Thoracic aorta (tissue), 2 donors: Measurements from ENCODE around the gene RAB31. TPM values are rescaled to one million over a fixed set of nuclear protein-coding genes. Genes with fewer than 3 reads are reported as not detected.

Experiments
- ATAC-seq: fragments of 150-250 bp; one replicate; pipeline ENCODE4 v1.8.0; 2017; ENCODE audit warnings: low read depth; ENCODE audit not compliant: insufficient number of reproducible peaks, low FRiP score
- DNase-seq: peaks from one replicate; pipeline ENCODE4 v3.0.0-alpha.2; 2020; ENCODE audit warnings: low spot score
- H3K27ac ChIP-seq, 2 donors: fragments of 200-600 bp; sonication (generic); 1 replicate in 1 of 2; 2 replicates in 1 of 2; pipeline ENCODE4 v1.5.1; 2016; ENCODE audit warnings: mild to moderate bottlenecking in 2 of 2, moderate library complexity in 2 of 2
- H3K27me3 ChIP-seq: fragments of 200-600 bp; sonication (generic); replicated peaks from 2 replicates; pipeline ENCODE4 v1.6.0; 2016; ENCODE audit warnings: mild to moderate bottlenecking; ENCODE audit not compliant: insufficient read depth
- H3K36me3 ChIP-seq: fragments of 200-600 bp; sonication (generic); one replicate; pipeline ENCODE4 v1.5.1; 2016
- H3K4me1 ChIP-seq, 2 donors: fragments of 200-600 bp; sonication (generic); 1 replicate in 1 of 2; 2 replicates in 1 of 2; pipeline versions ENCODE4 v1.5.1 to v1.6.0; 2016; ENCODE audit warnings: low read depth in 2 of 2, mild to moderate bottlenecking in 1 of 2; ENCODE audit not compliant: control insufficient read depth in 1 of 2
- H3K4me3 ChIP-seq: fragments of 200-600 bp; sonication (generic); 2 replicates; pipeline ENCODE4 v1.5.1; 2016; ENCODE audit warnings: mild to moderate bottlenecking
- H3K9me3 ChIP-seq: fragments of 200-600 bp; sonication (generic); 2 replicates; pipeline ENCODE4 v1.5.1; 2016
- CTCF ChIP-seq: fragments of 200-600 bp; sonication (generic); IDR thresholded peaks from one replicate; pipeline ENCODE4 v1.5.1; 2019; ENCODE audit warnings: antibody characterized with exemption
- total RNA-seq, 2 donors: library from RNA; depleted of rRNA; stranded (reverse); fragments of >200 nt; gene quantifications; one replicate each; pipeline versions ENCODE4 v1.1.0 to v1.2.3, GENCODE V29; 2016

RAB31 gene
- total RNA-seq, 2 donors from 2014 or later: 92.9 to 110 TPM

GRCh38 chr18:9905401-9905922 lies 197.4 kb downstream of the RAB31 start:
- no peaks in the 10 kb centered on the region for H3K27me3 ChIP-seq
- DNase-seq: no peak
- no peaks in the 10 kb centered on the region for H3K4me1 ChIP-seq
- H3K36me3 ChIP-seq: no peaks in the 10 kb centered on the region
- no peak for ATAC-seq
- no peak overlapping the region for H3K27ac ChIP-seq
- no peak overlapping the region for H3K4me3 ChIP-seq
- H3K9me3 ChIP-seq: no peaks in the 10 kb centered on the region
- no peak for TF ChIP-seq CTCF

- DNase-seq: no peak
- ATAC-seq: no peak
- H3K27ac ChIP-seq: no peak overlapping the region
- no peaks in the 10 kb centered on the region for H3K36me3 ChIP-seq
- no peaks in the 10 kb centered on the region for H3K27me3 ChIP-seq
- TF ChIP-seq CTCF: no peak
- H3K4me1 ChIP-seq: no peaks in the 10 kb centered on the region
- no peaks in the 10 kb centered on the region for H3K9me3 ChIP-seq
- H3K4me3 ChIP-seq: no peak overlapping the region
Measured at GRCh38 chr18:9906481-9906880, 198.4 kb downstream of the RAB31 start.

- Histone ChIP-seq H3K9me3 (no peaks in the 10 kb centered on the region), H3K27me3 (no peaks in the 10 kb centered on the region), H3K4me1 (peaks cover 0 to 3% of the 10 kb centered on the region in 2 donors), H3K36me3 (no peaks in the 10 kb centered on the region), H3K27ac (no peak overlapping the region), H3K4me3 (no peak overlapping the region)
- TF ChIP-seq CTCF: no peak
- no peak for DNase-seq
- ATAC-seq: no peak
Measured at GRCh38 chr18:9907867-9908266, 199.8 kb downstream of the RAB31 start.

GRCh38 chr18:9910071-9910470 lies 202.0 kb downstream of the RAB31 start:
- H3K27me3 ChIP-seq: no peaks in the 10 kb centered on the region
- no peaks in the 10 kb centered on the region for H3K36me3 ChIP-seq
- H3K4me3 ChIP-seq: no peak overlapping the region
- TF ChIP-seq CTCF: no peak
- H3K27ac ChIP-seq: no peak overlapping the region
- H3K9me3 ChIP-seq: no peaks in the 10 kb centered on the region
- H3K4me1 ChIP-seq: peaks cover 0 to 7% of the 10 kb centered on the region in 2 donors
- ATAC-seq (no peak), DNase-seq (no peak)

- DNase-seq: no peak
- H3K27ac ChIP-seq: no peak overlapping the region
- ATAC-seq: no peak
Measured at GRCh38 chr18:9910661-9911060, 202.6 kb downstream of the RAB31 start.

More at GRCh38 chr18:9910661-9911060, 202.6 kb downstream of the RAB31 start:
- no peak for TF ChIP-seq CTCF
- no peaks in the 10 kb centered on the region for H3K36me3 ChIP-seq
- peaks cover 0 to 7% of the 10 kb centered on the region in 2 donors for H3K4me1 ChIP-seq
- no peaks in the 10 kb centered on the region for H3K27me3 ChIP-seq
- no peak overlapping the region for H3K4me3 ChIP-seq
- H3K9me3 ChIP-seq: no peaks in the 10 kb centered on the region
